Measurements from ENCODE around the gene SMG9. TPM values are rescaled to one million over a fixed set of nuclear protein-coding genes. Genes with fewer than 3 reads are reported as not detected.
A peak's percentile ranks its signal among the peaks of the same experiment; 100 is the strongest.
"Not testable (repeated sequence)": the region's sequence is repeated elsewhere in the genome, so short reads cannot be mapped to it uniquely, and the experiment has no call there.

SMG9 gene
- total RNA-seq, 2 experiments from 2014 or later: 58.1 to 64.6 TPM

GRCh38 chr19:43777163-43777695 is 22.5 kb upstream of the SMG9 start:
- peak overlapping the region; percentile 72 for H3K4me3 Mint-ChIP-seq
- CTCF ChIA-PET: interaction anchor here (0.7 to 8.6 kb wide), 4 partner anchors 10 to 1865 kb away, joined by 4 to 124 read pairs (median 5); partner anchors contain the start of gene SMG9
- H3K4me1 Mint-ChIP-seq: peaks cover 59% of the 10 kb centered on the region
- H3K27ac Mint-ChIP-seq: peak overlapping the region; percentile 92
- peaks cover 59% of the 10 kb centered on the region for H3K36me3 Mint-ChIP-seq (ENCODE audit: low read depth)
- DNase-seq: no peak
- POLR2A ChIA-PET: interaction anchor here (1.0 to 9.4 kb wide), 3 partner anchors 10 to 22 kb away, joined by 3 to 152 read pairs (median 149); partner anchors contain the start of gene SMG9
- H3K9me3 Mint-ChIP-seq: no peaks in the 10 kb centered on the region
- no peaks in the 10 kb centered on the region for H3K27me3 Mint-ChIP-seq

- H3K4me3 Mint-ChIP-seq: peak overlapping the region; percentile 34
- peaks cover 62% of the 10 kb centered on the region for H3K36me3 Mint-ChIP-seq (ENCODE audit: low read depth)
- ChIA-PET CTCF (interaction anchor here (0.8 to 8.6 kb wide), 3 partner anchors 9 to 31 kb away, joined by 3 to 124 read pairs (median 9); no protein-coding TSS in a partner anchor), POLR2A (interaction anchor here (1.1 to 9.4 kb wide), 4 partner anchors 9 to 21 kb away, joined by 4 to 152 read pairs (median 77); partner anchors contain the start of gene SMG9)
- peaks cover 49% of the 10 kb centered on the region for H3K4me1 Mint-ChIP-seq
- H3K27me3 Mint-ChIP-seq: no peaks in the 10 kb centered on the region
- no peak for DNase-seq
- H3K27ac Mint-ChIP-seq: peak overlapping the region; percentile 72
- H3K9me3 Mint-ChIP-seq: no peaks in the 10 kb centered on the region
These were observed 21.5 kb upstream of the SMG9 start for GRCh38 chr19:43776286-43776685.

- Mint-ChIP-seq H3K4me3 (no peak overlapping the region), H3K9me3 (no peaks in the 10 kb centered on the region), H3K27me3 (no peaks in the 10 kb centered on the region), H3K4me1 (peaks cover 46% of the 10 kb centered on the region), H3K36me3 (ENCODE audit: low read depth) (peaks cover 69% of the 10 kb centered on the region), H3K27ac (no peak overlapping the region)
- ChIA-PET CTCF (interaction anchor here (2.0 to 8.6 kb wide), 2 partner anchors 8 to 31 kb away, joined by 9 to 124 read pairs; no protein-coding TSS in a partner anchor), POLR2A (interaction anchor here (0.8 to 7.6 kb wide), 4 partner anchors 8 to 21 kb away, joined by 3 to 149 read pairs (median 4); partner anchors contain the start of gene SMG9)
- DNase-seq: no peak
These were observed 20.6 kb upstream of the SMG9 start for GRCh38 chr19:43775299-43775890.

GRCh38 chr19:43774940-43775258 is 20.1 kb upstream of the SMG9 start:
- DNase-seq, H3K4me3 Mint-ChIP-seq, H3K9me3 Mint-ChIP-seq, H3K27ac Mint-ChIP-seq, H3K27me3 Mint-ChIP-seq: not testable (repeated sequence)
- CTCF ChIA-PET: interaction anchor here (2.0 to 8.6 kb wide), 2 partner anchors 8 to 30 kb away, joined by 9 to 124 read pairs; no protein-coding TSS in a partner anchor
- POLR2A ChIA-PET: interaction anchor here (1.4 to 7.6 kb wide), 2 partner anchors 9 to 20 kb away, joined by 5 to 149 read pairs; partner anchors contain the start of gene SMG9
- peaks cover 48% of the 10 kb centered on the region for H3K4me1 Mint-ChIP-seq
- H3K36me3 Mint-ChIP-seq (ENCODE audit: low read depth): peaks cover 73% of the 10 kb centered on the region

- Mint-ChIP-seq H3K4me3 (no peak overlapping the region), H3K27me3 (no peaks in the 10 kb centered on the region), H3K36me3 (ENCODE audit: low read depth) (peaks cover 73% of the 10 kb centered on the region), H3K4me1 (peaks cover 44% of the 10 kb centered on the region), H3K9me3 (no peaks in the 10 kb centered on the region), H3K27ac (no peak overlapping the region)
- ChIA-PET POLR2A (no interaction called here), CTCF (interaction anchor here (2.0 kb wide), 1 partner anchor 29 kb away, joined by 9 read pairs; no protein-coding TSS in a partner anchor)
- no peak for DNase-seq
These were observed 19.6 kb upstream of the SMG9 start for GRCh38 chr19:43774103-43774939.

- peaks cover 43% of the 10 kb centered on the region for H3K4me1 Mint-ChIP-seq
- CTCF ChIA-PET: no interaction called here
These were observed 19.0 kb upstream of the SMG9 start for GRCh38 chr19:43773725-43774102.

GRCh38 chr19:43769256-43769655 is 14.5 kb upstream of the SMG9 start:
- CTCF ChIA-PET: interaction anchor here (0.9 to 6.7 kb wide), 3 partner anchors 10 to 18 kb away, joined by 4 to 124 read pairs (median 4); partner anchors contain the start of gene KCNN4
- Mint-ChIP-seq H3K27me3 (no peaks in the 10 kb centered on the region), H3K27ac (peak overlapping the region; percentile 23), H3K4me3 (no peak overlapping the region), H3K36me3 (ENCODE audit: low read depth) (peaks cover 79% of the 10 kb centered on the region), H3K4me1 (peaks cover 51% of the 10 kb centered on the region), H3K9me3 (no peaks in the 10 kb centered on the region)
- no peak for DNase-seq
- POLR2A ChIA-PET: interaction anchor here (7.1 to 11.4 kb wide), 2 partner anchors 12 to 15 kb away, joined by 152 to 259 read pairs; partner anchors contain the start of genes KCNN4 and SMG9

More at GRCh38 chr19:43773725-43774102, 19.0 kb upstream of the SMG9 start:
- Mint-ChIP-seq H3K4me3 (no peak overlapping the region), H3K9me3 (no peaks in the 10 kb centered on the region), H3K27me3 (no peaks in the 10 kb centered on the region), H3K36me3 (ENCODE audit: low read depth) (peaks cover 76% of the 10 kb centered on the region), H3K27ac (no peak overlapping the region)
- DNase-seq: no peak
- POLR2A ChIA-PET: no interaction called here

GRCh38 chr19:43768273-43769050 is 13.7 kb upstream of the SMG9 start:
- H3K4me1 Mint-ChIP-seq: peaks cover 58% of the 10 kb centered on the region
- ChIA-PET POLR2A (interaction anchor here (7.1 to 11.4 kb wide), 2 partner anchors 13 to 14 kb away, joined by 152 to 259 read pairs; partner anchors contain the start of genes KCNN4 and SMG9), CTCF (interaction anchor here (0.8 to 6.7 kb wide), 6 partner anchors 11 to 40 kb away, joined by 3 to 124 read pairs (median 8); partner anchors contain the start of genes KCNN4 and SMG9)
- peaks cover 73% of the 10 kb centered on the region for H3K36me3 Mint-ChIP-seq (ENCODE audit: low read depth)
- H3K27ac Mint-ChIP-seq: peak overlapping the region; percentile 96
- no peaks in the 10 kb centered on the region for H3K27me3 Mint-ChIP-seq
- no peak for DNase-seq
- no peak overlapping the region for H3K4me3 Mint-ChIP-seq
- H3K9me3 Mint-ChIP-seq: no peaks in the 10 kb centered on the region

- H3K27ac Mint-ChIP-seq: peak overlapping the region; percentile 96
- peaks cover 64% of the 10 kb centered on the region for H3K4me1 Mint-ChIP-seq
- CTCF ChIA-PET: interaction anchor here (0.6 to 6.7 kb wide), 4 partner anchors 11 to 239 kb away, joined by 4 to 124 read pairs (median 62); partner anchors contain the start of genes KCNN4 and SMG9
- H3K4me3 Mint-ChIP-seq: no peak overlapping the region
- peaks cover 72% of the 10 kb centered on the region for H3K36me3 Mint-ChIP-seq (ENCODE audit: low read depth)
- H3K27me3 Mint-ChIP-seq: no peaks in the 10 kb centered on the region
- POLR2A ChIA-PET: interaction anchor here (1.0 to 11.4 kb wide), 3 partner anchors 8 to 13 kb away, joined by 4 to 259 read pairs (median 152); partner anchors contain the start of genes KCNN4 and SMG9
- H3K9me3 Mint-ChIP-seq: no peaks in the 10 kb centered on the region
- DNase-seq: no peak
These were observed 13.1 kb upstream of the SMG9 start for GRCh38 chr19:43767818-43768217.

- ChIA-PET CTCF (interaction anchor here (0.6 to 6.7 kb wide), 5 partner anchors 12 to 239 kb away, joined by 4 to 124 read pairs (median 12); partner anchors contain the start of genes KCNN4 and SMG9), POLR2A (interaction anchor here (1.0 to 11.4 kb wide), 4 partner anchors 8 to 22 kb away, joined by 4 to 259 read pairs (median 79); partner anchors contain the start of genes KCNN4 and SMG9)
- no peaks in the 10 kb centered on the region for H3K9me3 Mint-ChIP-seq
- peaks cover 69% of the 10 kb centered on the region for H3K4me1 Mint-ChIP-seq
- H3K4me3 Mint-ChIP-seq: no peak overlapping the region
- peak overlapping the region; percentile 96 for H3K27ac Mint-ChIP-seq
- peaks cover 71% of the 10 kb centered on the region for H3K36me3 Mint-ChIP-seq (ENCODE audit: low read depth)
- no peak for DNase-seq
- H3K27me3 Mint-ChIP-seq: no peaks in the 10 kb centered on the region
These were observed 12.6 kb upstream of the SMG9 start for GRCh38 chr19:43767316-43767715.

GRCh38 chr19:43766755-43767043 is 11.9 kb upstream of the SMG9 start:
- no peak for DNase-seq
- peak overlapping the region; percentile 96 for H3K27ac Mint-ChIP-seq
- H3K4me1 Mint-ChIP-seq: peaks cover 70% of the 10 kb centered on the region
- H3K36me3 Mint-ChIP-seq (ENCODE audit: low read depth): peaks cover 69% of the 10 kb centered on the region
- no peaks in the 10 kb centered on the region for H3K27me3 Mint-ChIP-seq
- ChIA-PET POLR2A (interaction anchor here (0.9 to 11.4 kb wide), 6 partner anchors 9 to 21 kb away, joined by 3 to 259 read pairs (median 6); partner anchors contain the start of genes KCNN4 and SMG9), CTCF (interaction anchor here (0.7 to 6.7 kb wide), 14 partner anchors 12 to 327 kb away, joined by 3 to 124 read pairs (median 5); partner anchors contain the start of genes KCNN4, PLAUR and SMG9)
- no peaks in the 10 kb centered on the region for H3K9me3 Mint-ChIP-seq
- peak overlapping the region; percentile 56 for H3K4me3 Mint-ChIP-seq

Measured in activated CD4-positive, alpha-beta memory T cell treated with anti-CD3 and anti-CD28 coated beads, Interleukin-2, amount 10 ng/mL, durations not matched to agents 7 days and 5 days (primary cell).